IMR-90 (cell line): Measurements from ENCODE around the gene SORBS1. TPM values are rescaled to one million over a fixed set of nuclear protein-coding genes. Genes with fewer than 3 reads are reported as not detected.

ENCODE experiments used
- ATAC-seq: fragments of 200-7000 bp; cut with Tn5 transposase; 2 replicates; pipeline ENCODE4 v1.9.1; 2020; ENCODE audit warnings: low read depth, mild to moderate bottlenecking, moderate library complexity
- BruUV-seq: library from RNA; stranded (reverse); fragments of 400-500 nt; replicated peaks from 2 replicates; lab custom pipeline; 2021; lab: Mats Ljungman, UMichigan
- CTCF ChIA-PET: fragments of 300-600 bp; formaldehyde crosslinking; extraction: SDS; loops from one replicate; lab custom pipeline; 2021; ENCODE audit warnings: antibody characterized with exemption; lab: Yijun Ruan, JAX
- POLR2A ChIA-PET: fragments of 300-600 bp; sonication (Branson Sonifier 250); formaldehyde crosslinking; loops from one replicate; lab custom pipeline; 2022; ENCODE audit warnings: antibody characterized with exemption; ENCODE audit not compliant: unreplicated experiment; lab: Charles Lee
- DNase-seq: peaks from one replicate; pipeline ENCODE4 v3.0.0; 2013
- H2AFZ ChIP-seq: replicated peaks from 2 replicates; pipeline ENCODE3; 2013; ENCODE audit warnings: low read length, mild to moderate bottlenecking; ENCODE audit not compliant: poor library complexity
- H2AK5ac ChIP-seq: 2 replicates; pipeline ENCODE4 v1.6.1; 2013; ENCODE audit warnings: low read depth, low read length, inconsistent platforms
- H2AK9ac ChIP-seq: replicated peaks from 2 replicates; pipeline ENCODE3; 2013; ENCODE audit warnings: mild to moderate bottlenecking, low read depth, low read length, moderate library complexity; ENCODE audit not compliant: poor library complexity
- H2BK120ac ChIP-seq: 2 replicates; pipeline ENCODE4 v1.6.1; 2013; ENCODE audit warnings: low read depth, low read length, inconsistent platforms
- H2BK15ac ChIP-seq: 3 replicates; pipeline ENCODE4 v1.6.1; 2013; ENCODE audit warnings: low read depth, low read length, inconsistent platforms
- H2BK20ac ChIP-seq: 2 replicates; pipeline ENCODE4 v1.6.1; 2013; ENCODE audit warnings: low read depth, mild to moderate bottlenecking, inconsistent platforms, low read length, moderate library complexity
- H2BK5ac ChIP-seq: 2 replicates; pipeline ENCODE4 v1.6.1; 2013; ENCODE audit warnings: mild to moderate bottlenecking, low read depth, low read length, inconsistent platforms; ENCODE audit not compliant: poor library complexity, severe bottlenecking
- H3K14ac ChIP-seq: replicated peaks from 2 replicates; pipeline ENCODE4 v1.6.1; 2013; ENCODE audit warnings: low read depth, low read length, inconsistent platforms
- H3K18ac ChIP-seq: 2 replicates; pipeline ENCODE4 v1.6.1; 2013; ENCODE audit warnings: low read depth, low read length, control low read depth
- H3K23ac ChIP-seq: 2 replicates; pipeline ENCODE4 v1.6.1; 2013; ENCODE audit warnings: low read depth, low read length, inconsistent platforms
- H3K27ac ChIP-seq: 2 replicates; pipeline ENCODE4 v1.5.1; 2013; ENCODE audit warnings: mild to moderate bottlenecking, control low read depth, low read length; ENCODE audit not compliant: insufficient read depth
- H3K27me3 ChIP-seq: 2 replicates; pipeline ENCODE4 v1.6.1; 2013; ENCODE audit warnings: low read length; ENCODE audit not compliant: control insufficient read depth, insufficient read depth
- H3K36me3 ChIP-seq: 2 replicates; pipeline ENCODE4 v1.6.1; 2013; ENCODE audit warnings: low read length, mixed read lengths; ENCODE audit not compliant: control insufficient read depth, insufficient read depth
- H3K4ac ChIP-seq: 2 replicates; pipeline ENCODE4 v1.6.1; 2013; ENCODE audit warnings: low read depth, low read length, inconsistent platforms
- H3K4me1 ChIP-seq: 2 replicates; pipeline ENCODE4 v1.6.1; 2013; ENCODE audit warnings: low read length, mixed read lengths; ENCODE audit not compliant: control insufficient read depth, insufficient read depth
- H3K4me2 ChIP-seq: 2 replicates; pipeline ENCODE4 v1.6.1; 2013; ENCODE audit warnings: low read depth, mild to moderate bottlenecking, control low read depth, low read length, moderate library complexity
- H3K4me3 ChIP-seq: 2 replicates; pipeline ENCODE4 v1.5.1; 2013; ENCODE audit warnings: low read depth, mild to moderate bottlenecking, control low read depth, low read length, moderate library complexity; ENCODE audit not compliant: insufficient read depth
- H3K56ac ChIP-seq: 2 replicates; pipeline ENCODE4 v1.6.1; 2013; ENCODE audit warnings: low read length, inconsistent platforms; ENCODE audit not compliant: insufficient read depth; ENCODE audit errors: extremely low read depth
- H3K79me1 ChIP-seq, 2 experiments: 2 replicates each; pipeline ENCODE4 v1.6.1; 2013; ENCODE audit warnings: low read length in 2 of 2, inconsistent platforms in 1 of 2, low read depth in 1 of 2
- H3K9ac ChIP-seq: 2 replicates; pipeline ENCODE4 v1.6.1; 2013; ENCODE audit warnings: low read depth, low read length, control low read depth
- H3K9me1 ChIP-seq: 2 replicates; pipeline ENCODE4 v1.6.1; 2013; ENCODE audit warnings: low read length, inconsistent platforms; ENCODE audit not compliant: insufficient read depth
- H3K9me3 ChIP-seq: 2 replicates; pipeline ENCODE4 v1.6.1; 2013; ENCODE audit warnings: low read length; ENCODE audit not compliant: control insufficient read depth, insufficient read depth
- H4K20me1 ChIP-seq: 2 replicates; pipeline ENCODE4 v1.6.1; 2013; ENCODE audit warnings: low read length, inconsistent platforms; ENCODE audit not compliant: insufficient read depth
- H4K5ac ChIP-seq: 2 replicates; pipeline ENCODE4 v1.6.1; 2013; ENCODE audit warnings: mild to moderate bottlenecking, low read depth, low read length, control low read depth
- H4K8ac ChIP-seq, 2 experiments: 2 replicates each; pipeline ENCODE4 v1.6.1; 2013; ENCODE audit warnings: low read depth in 2 of 2, low read length in 2 of 2, control low read depth in 1 of 2, inconsistent platforms in 1 of 2
- H4K91ac ChIP-seq: 2 replicates; pipeline ENCODE4 v1.6.1; 2013; ENCODE audit warnings: low read depth, low read length, inconsistent platforms; ENCODE audit not compliant: insufficient read depth
- BHLHE40 ChIP-seq: fragments of 150-350 bp; IDR thresholded peaks from 2 replicates; pipeline ENCODE4 v1.6.1; 2016; ENCODE audit warnings: mild to moderate bottlenecking, low read depth, low read length
- CEBPB ChIP-seq: IDR thresholded peaks from 2 replicates; pipeline ENCODE4 v1.6.1; 2012; ENCODE audit warnings: low read depth, low read length, improper control_type of control experiment
- CTCF ChIP-seq: conservative IDR thresholded peaks from 2 replicates; pipeline ENCODE4 v1.5.1; 2012; ENCODE audit warnings: mild to moderate bottlenecking, low read depth, low read length, improper control_type of control experiment
- ELK1 ChIP-seq: fragments of 150-350 bp; IDR thresholded peaks from 2 replicates; pipeline ENCODE4 v1.6.1; 2016; ENCODE audit warnings: low read depth, mild to moderate bottlenecking, low read length, moderate library complexity, borderline replicate concordance
- FOS ChIP-seq: fragments of 150-350 bp; IDR thresholded peaks from 2 replicates; pipeline ENCODE4 v1.6.1; 2016; ENCODE audit warnings: low read depth, low read length
- MAFK ChIP-seq: IDR thresholded peaks from 2 replicates; pipeline ENCODE4 v1.6.1; 2012; ENCODE audit warnings: low read depth, low read length, improper control_type of control experiment
- NFE2L2 ChIP-seq: fragments of 150-350 bp; IDR thresholded peaks from 2 replicates; pipeline ENCODE4 v1.6.1; 2016; ENCODE audit warnings: low read depth, mild to moderate bottlenecking, low read length
- RAD21 ChIP-seq: IDR thresholded peaks from 2 replicates; pipeline ENCODE4 v1.6.1; 2012; ENCODE audit warnings: low read length, improper control_type of control experiment
- RCOR1 ChIP-seq: IDR thresholded peaks from 2 replicates; pipeline ENCODE4 v1.6.1; 2012; ENCODE audit warnings: mild to moderate bottlenecking, low read length, improper control_type of control experiment; ENCODE audit not compliant: insufficient replicate concordance
- SMC3 ChIP-seq: fragments of 150-350 bp; IDR thresholded peaks from 2 replicates; pipeline ENCODE4 v1.6.1; 2016; ENCODE audit warnings: low read depth, mild to moderate bottlenecking, antibody characterized with exemption, low read length, moderate library complexity
- USF2 ChIP-seq: fragments of 150-350 bp; IDR thresholded peaks from 2 replicates; pipeline ENCODE4 v1.6.1; 2017; ENCODE audit warnings: mild to moderate bottlenecking, antibody characterized with exemption, low read length, low read depth
- WGBS, 2 experiments: methylation state at CpG; one replicate each; pipeline versions ENCODE4 v1.1.5 to v1.1.7; 2013; ENCODE audit warnings: missing lambda C conversion rate in 2 of 2; ENCODE audit not compliant: insufficient read length in 1 of 2; ENCODE audit errors: extremely low coverage in 2 of 2; 5-methylcytosine and 5-hydroxymethylcytosine counted together
- dilution Hi-C: fragments of 300-500 bp; cut with HindIII; formaldehyde crosslinking; loops from one replicate; pipeline ENCODE4 v1.14.3; 2018; ENCODE audit warnings: low sequenced_read_pairs; ENCODE audit not compliant: unreplicated experiment
- in situ Hi-C: fragments of 300-500 bp; cut with MboI; formaldehyde crosslinking; loops from 3 replicates; pipeline ENCODE4 v1.14.3; 2019; ENCODE audit warnings: low sequenced_read_pairs, inconsistent platforms, mixed read lengths
- intact Hi-C: fragments of 100-400 bp; cut with micrococcal nuclease; formaldehyde crosslinking; loops from 2 replicates; pipeline ENCODE4 v1.10.0; 2022
- polyA plus RNA-seq, 3 experiments: library from polyadenylated mRNA; depleted of rRNA; stranded (reverse); fragments of >200 nt; gene quantifications; 2 replicates each; pipeline ENCODE4 v1.2.3, GENCODE V29; 2012; ENCODE audit warnings: low replicate concordance in 1 of 3
- total RNA-seq: library from RNA; depleted of rRNA; stranded (reverse); fragments of >200 nt; gene quantifications from 2 replicates; pipeline ENCODE4 v1.2.3, GENCODE V29; 2012

SORBS1 gene
- total and polyA plus RNA-seq, 2 of the 4 experiments (the other 2 are of a cell fraction) = 0.18 to 0.32 TPM

GRCh38 chr10:95445223-95445836, 115.8 kb downstream of the SORBS1 start:
- Histone ChIP-seq H2AK9ac (peak overlapping the region; percentile 56), H3K4me2 (peak overlapping the region; percentile 36), H2AK5ac (no peak overlapping the region), H3K4me3 (no peak overlapping the region), H2BK20ac (no peak overlapping the region; the same call in 1 of the 2 replicates), H2BK15ac (no peak overlapping the region), H3K36me3 (no peaks in the 10 kb centered on the region), H3K18ac (no peak overlapping the region), H4K5ac (no peak overlapping the region), H3K4ac (no peak overlapping the region), H3K27me3 (peaks cover 8% of the 10 kb centered on the region), H3K9me1 (no peaks in the 10 kb centered on the region; the same call in 1 of the 2 replicates), H3K27ac (no peak overlapping the region), H3K23ac (no peak overlapping the region), H2AFZ (peak overlapping the region; percentile 9), H3K9ac (no peak overlapping the region), H2BK5ac (no peak overlapping the region), H3K56ac (no peak overlapping the region), H3K9me3 (no peaks in the 10 kb centered on the region), H4K8ac (no peak overlapping the region), H3K4me1 (peaks cover 3% of the 10 kb centered on the region), H2BK120ac (no peak overlapping the region), H4K91ac (no peak overlapping the region), H4K20me1 (no peaks in the 10 kb centered on the region), H3K79me1 (no peaks in the 10 kb centered on the region), H3K14ac (no peak overlapping the region)
- WGBS, 2 experiments = 10% methylated on average over 3 of the region's 6 CpGs; no CpG with 5 or more reads in 1 of the 2 experiments
- BruUV-seq = no TSS peak
- in situ Hi-C loops (no loop called here), dilution Hi-C loops (no loop called here), intact Hi-C loops (loop anchor here (5.0 kb wide), 1 partner anchor 313 kb away; no protein-coding TSS in a partner anchor)
- ATAC-seq (peak; percentile 84), DNase-seq (peak; percentile 53)
- CTCF ChIA-PET = interaction anchor here (0.5 to 1.7 kb wide), 6 partner anchors 10 to 884 kb away, joined by 3 to 9 read pairs (median 6); no protein-coding TSS in a partner anchor
- TF ChIP-seq RAD21 (no peak), ELK1 (no peak), MAFK (no peak), NFE2L2 (no peak), USF2 (no peak), RCOR1 (no peak), SMC3 (no peak), FOS (no peak), CTCF (no peak), BHLHE40 (no peak), CEBPB (no peak)
- POLR2A ChIA-PET = no interaction called here
